Measurements from ENCODE around the gene RTKN2.

RTKN2 gene

DNA sequence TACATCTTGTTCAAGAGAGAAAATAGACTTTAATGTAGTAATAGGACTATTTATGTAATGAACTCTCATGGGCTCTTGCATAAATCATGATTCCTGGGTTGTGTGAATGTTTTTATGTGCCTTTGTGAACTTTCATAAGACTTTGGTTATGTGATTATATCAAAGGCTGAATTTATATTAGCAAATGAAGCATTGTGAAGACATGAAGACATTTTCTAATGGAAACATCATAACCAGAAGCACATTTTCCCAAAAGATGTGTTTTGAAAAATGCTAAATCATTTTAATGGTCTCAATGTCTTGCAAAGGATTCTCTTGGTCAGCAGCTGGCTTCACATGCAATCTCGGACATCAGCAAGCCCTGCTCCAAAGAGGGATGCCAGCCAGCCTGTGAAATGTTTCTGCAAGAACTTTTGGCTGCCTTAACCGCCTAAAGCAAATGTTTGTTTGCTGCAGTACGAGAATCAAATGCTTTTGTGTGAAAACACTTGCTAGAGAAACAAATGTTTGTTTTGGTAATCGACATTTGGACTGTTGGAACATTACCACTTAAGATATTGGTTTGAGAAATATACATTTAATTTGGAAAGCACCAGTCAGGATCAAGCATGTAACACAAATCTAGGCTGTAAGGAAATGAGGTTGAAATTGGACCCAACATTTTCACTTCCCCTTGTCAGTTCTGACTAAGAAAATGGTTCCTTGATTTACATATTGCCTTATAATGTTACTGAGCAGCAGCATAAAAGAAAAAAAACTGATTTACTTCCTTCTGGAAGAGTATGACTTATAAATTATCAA lies 102.1 kb downstream of the RTKN2 start:
- TF ChIP-seq, protein P1, sequence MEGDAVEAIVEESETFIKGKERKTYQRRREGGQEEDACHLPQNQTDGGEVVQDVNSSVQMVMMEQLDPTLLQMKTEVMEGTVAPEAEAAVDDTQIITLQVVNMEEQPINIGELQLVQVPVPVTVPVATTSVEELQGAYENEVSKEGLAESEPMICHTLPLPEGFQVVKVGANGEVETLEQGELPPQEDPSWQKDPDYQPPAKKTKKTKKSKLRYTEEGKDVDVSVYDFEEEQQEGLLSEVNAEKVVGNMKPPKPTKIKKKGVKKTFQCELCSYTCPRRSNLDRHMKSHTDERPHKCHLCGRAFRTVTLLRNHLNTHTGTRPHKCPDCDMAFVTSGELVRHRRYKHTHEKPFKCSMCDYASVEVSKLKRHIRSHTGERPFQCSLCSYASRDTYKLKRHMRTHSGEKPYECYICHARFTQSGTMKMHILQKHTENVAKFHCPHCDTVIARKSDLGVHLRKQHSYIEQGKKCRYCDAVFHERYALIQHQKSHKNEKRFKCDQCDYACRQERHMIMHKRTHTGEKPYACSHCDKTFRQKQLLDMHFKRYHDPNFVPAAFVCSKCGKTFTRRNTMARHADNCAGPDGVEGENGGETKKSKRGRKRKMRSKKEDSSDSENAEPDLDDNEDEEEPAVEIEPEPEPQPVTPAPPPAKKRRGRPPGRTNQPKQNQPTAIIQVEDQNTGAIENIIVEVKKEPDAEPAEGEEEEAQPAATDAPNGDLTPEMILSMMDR (conservative IDR thresholded peaks at IDR 0.05; ENCODE audit: low read depth, low read length), result no peak
- DNase-seq (ENCODE audit: low read depth), result no peak
- no peak overlapping the region for H3K4me3 ChIP-seq (ENCODE audit: low read length)

DNA sequence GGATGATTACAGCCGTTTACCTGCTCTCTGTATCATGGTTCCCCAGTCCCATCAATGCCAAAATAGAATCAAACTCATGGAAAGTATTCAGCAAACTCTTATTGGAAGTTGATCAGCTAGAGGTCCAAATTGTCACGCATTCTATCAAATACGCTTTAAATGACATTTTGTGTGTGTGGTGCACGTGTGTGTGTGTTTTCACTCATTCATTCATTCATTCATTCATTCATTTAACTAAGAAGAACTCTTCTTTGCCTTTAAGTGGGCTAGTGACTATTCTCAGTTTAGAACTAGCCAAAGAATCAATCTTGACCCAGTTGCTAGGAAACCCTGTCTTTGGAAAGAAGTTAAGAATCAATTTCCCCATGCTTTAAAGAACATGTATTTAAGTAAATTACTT lies 102.8 kb downstream of the RTKN2 start:
- TF ChIP-seq, protein P1 (conservative IDR thresholded peaks at IDR 0.05; ENCODE audit: low read depth, low read length), result no peak
- DNase-seq (ENCODE audit: low read depth), result no peak
- H3K4me3 ChIP-seq (ENCODE audit: low read length), result no peak overlapping the region

DNA sequence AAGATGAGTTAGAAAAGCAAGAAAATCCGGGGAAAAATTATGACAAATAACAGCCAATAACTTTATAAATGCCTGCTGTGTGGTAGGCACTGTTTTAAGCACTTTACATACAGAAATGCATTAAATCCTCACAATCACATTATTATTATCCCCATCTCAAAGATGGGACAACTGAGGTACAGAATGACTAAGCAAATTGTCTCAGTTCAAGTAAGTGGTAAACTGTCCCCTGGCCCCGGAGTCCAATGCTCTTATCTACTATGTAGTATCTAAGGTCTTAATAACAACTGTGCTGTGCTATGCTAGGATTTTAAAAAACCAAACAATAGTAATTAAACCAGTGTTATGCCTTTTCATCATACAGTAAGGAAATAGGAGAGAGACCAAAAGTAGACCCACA lies 105.6 kb downstream of the RTKN2 start:
- H3K4me3 ChIP-seq (ENCODE audit: low read length), result no peak overlapping the region
- no peak for DNase-seq (ENCODE audit: low read depth)
- TF ChIP-seq, protein P1 (conservative IDR thresholded peaks at IDR 0.05; ENCODE audit: low read depth, low read length), result no peak

DNA sequence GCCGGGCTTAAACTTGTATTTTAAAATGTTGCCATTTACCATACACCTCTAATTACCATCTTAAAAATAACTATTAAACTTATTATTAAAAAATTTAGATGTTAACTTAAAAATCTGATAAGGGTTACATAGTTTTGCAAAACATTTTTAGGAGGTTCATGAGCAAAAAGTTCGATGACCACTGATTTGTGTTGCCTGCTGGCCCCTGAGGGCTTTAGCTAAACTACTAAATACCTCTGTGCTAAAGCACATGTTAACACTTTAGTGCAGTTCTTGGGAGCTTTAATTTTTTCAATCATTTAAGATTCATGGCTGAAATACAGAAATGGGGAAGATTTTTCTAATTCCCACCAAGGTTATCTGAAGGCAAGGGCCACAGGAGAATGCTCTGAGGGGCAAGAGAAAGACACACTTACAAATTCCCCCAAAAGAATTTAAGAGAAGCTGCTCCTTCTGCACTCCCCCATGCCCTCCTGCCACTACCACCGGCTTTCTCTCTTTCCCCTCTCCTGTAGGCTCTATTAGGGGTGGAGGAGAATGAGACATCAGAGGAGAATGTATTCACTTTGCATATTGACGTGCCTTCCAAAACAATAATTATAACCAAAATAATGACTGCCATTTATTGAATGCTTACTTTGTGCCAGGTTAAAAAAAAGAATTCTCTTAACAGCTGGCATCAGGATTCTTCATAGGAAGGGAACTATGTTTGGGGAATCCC lies 106.2 kb downstream of the RTKN2 start:
- TF ChIP-seq, protein P1 (conservative IDR thresholded peaks at IDR 0.05; ENCODE audit: low read depth, low read length), result no peak
- no peak overlapping the region for H3K4me3 ChIP-seq (ENCODE audit: low read length)
- no peak for DNase-seq (ENCODE audit: low read depth)

- no peak for DNase-seq (ENCODE audit: low read depth)
- H3K4me3 ChIP-seq (ENCODE audit: low read length), result no peak overlapping the region
- TF ChIP-seq, protein P1 (conservative IDR thresholded peaks at IDR 0.05; ENCODE audit: low read depth, low read length), result no peak
Measured at GRCh38 chr10:62159351-62159750, 109.3 kb downstream of the RTKN2 start.

GRCh38 chr10:62157601-62158000 lies 111.0 kb downstream of the RTKN2 start:
- TF ChIP-seq, protein P1 (conservative IDR thresholded peaks at IDR 0.05; ENCODE audit: low read depth, low read length), result no peak

More at GRCh38 chr10:62157601-62158000, 111.0 kb downstream of the RTKN2 start:
- H3K4me3 ChIP-seq (ENCODE audit: low read length), result no peak overlapping the region
- DNase-seq (ENCODE audit: low read depth), result no peak

Measured in retinal pigment epithelial cell (primary cell).